ENCODE results near the gene GJB5.

GJB5 gene

GRCh38 chr1:34743775-34744174 lies 11.1 kb upstream of the GJB5 start:
- DNase-seq (ENCODE audit: insufficient read length, low spot score) = no peak
- TF ChIP-seq SPI1 (IDR thresholded peaks at IDR 0.05; ENCODE audit: low read depth, low read length) = no peak
- no peak for TF ChIP-seq TAF1 (IDR thresholded peaks at IDR 0.05; ENCODE audit: low read depth, low read length)
- TF ChIP-seq POLR2AphosphoS5 (IDR thresholded peaks at IDR 0.05; ENCODE audit: low read depth, low read length) = no peak
- TF ChIP-seq PAX5 (IDR thresholded peaks at IDR 0.05; ENCODE audit: insufficient read depth, low read length, severe bottlenecking) = no peak
- FAIRE-seq = no peak

GRCh38 chr1:34744851-34745250 lies 10.0 kb upstream of the GJB5 start:
- no peak for DNase-seq (ENCODE audit: insufficient read length, low spot score)
- TF ChIP-seq SPI1 (IDR thresholded peaks at IDR 0.05; ENCODE audit: low read depth, low read length) (no peak), POLR2AphosphoS5 (IDR thresholded peaks at IDR 0.05; ENCODE audit: low read depth, low read length) (no peak), POU2F2 (IDR thresholded peaks at IDR 0.05; ENCODE audit: low read depth, low read length) (no peak), PAX5 (IDR thresholded peaks at IDR 0.05; ENCODE audit: insufficient read depth, low read length, severe bottlenecking) (no peak), POLR2A (IDR thresholded peaks at IDR 0.05; ENCODE audit: low read depth, low read length) (no peak), TAF1 (IDR thresholded peaks at IDR 0.05; ENCODE audit: low read depth, low read length) (no peak)
- FAIRE-seq = no peak

- TF ChIP-seq PAX5 (IDR thresholded peaks at IDR 0.05; ENCODE audit: insufficient read depth, low read length, severe bottlenecking) (no peak), SPI1 (IDR thresholded peaks at IDR 0.05; ENCODE audit: low read depth, low read length) (no peak), TAF1 (IDR thresholded peaks at IDR 0.05; ENCODE audit: low read depth, low read length) (no peak), POLR2A (IDR thresholded peaks at IDR 0.05; ENCODE audit: low read depth, low read length) (no peak), POU2F2 (IDR thresholded peaks at IDR 0.05; ENCODE audit: low read depth, low read length) (no peak), POLR2AphosphoS5 (IDR thresholded peaks at IDR 0.05; ENCODE audit: low read depth, low read length) (no peak)
- DNase-seq (ENCODE audit: insufficient read length, low spot score) (no peak), FAIRE-seq (no peak)
These were observed 9.2 kb upstream of the GJB5 start for GRCh38 chr1:34745666-34746065.

- FAIRE-seq (no peak), DNase-seq (ENCODE audit: insufficient read length, low spot score) (no peak)
- TF ChIP-seq SPI1 (IDR thresholded peaks at IDR 0.05; ENCODE audit: low read depth, low read length) = no peak
- no peak for TF ChIP-seq TAF1 (IDR thresholded peaks at IDR 0.05; ENCODE audit: low read depth, low read length)
- no peak for TF ChIP-seq PAX5 (IDR thresholded peaks at IDR 0.05; ENCODE audit: insufficient read depth, low read length, severe bottlenecking)
- TF ChIP-seq POLR2AphosphoS5 (IDR thresholded peaks at IDR 0.05; ENCODE audit: low read depth, low read length) = no peak
- no peak for TF ChIP-seq POU2F2 (IDR thresholded peaks at IDR 0.05; ENCODE audit: low read depth, low read length)
- TF ChIP-seq POLR2A (IDR thresholded peaks at IDR 0.05; ENCODE audit: low read depth, low read length) = no peak
These were observed 8.7 kb upstream of the GJB5 start for GRCh38 chr1:34746101-34746500.

GRCh38 chr1:34746785-34747637 lies 7.8 kb upstream of the GJB5 start:
- TF ChIP-seq POU2F2 (IDR thresholded peaks at IDR 0.05; ENCODE audit: low read depth, low read length) (no peak), POLR2A (IDR thresholded peaks at IDR 0.05; ENCODE audit: low read depth, low read length) (no peak), PAX5 (IDR thresholded peaks at IDR 0.05; ENCODE audit: insufficient read depth, low read length, severe bottlenecking) (no peak), SPI1 (IDR thresholded peaks at IDR 0.05; ENCODE audit: low read depth, low read length) (no peak), POLR2AphosphoS5 (IDR thresholded peaks at IDR 0.05; ENCODE audit: low read depth, low read length) (no peak), TAF1 (IDR thresholded peaks at IDR 0.05; ENCODE audit: low read depth, low read length) (no peak)
- DNase-seq (ENCODE audit: insufficient read length, low spot score) = no peak
- FAIRE-seq = no peak

GRCh38 chr1:34747638-34747941 lies 7.3 kb upstream of the GJB5 start:
- no peak for FAIRE-seq
- TF ChIP-seq POU2F2 (IDR thresholded peaks at IDR 0.05; ENCODE audit: low read depth, low read length) (no peak), SPI1 (IDR thresholded peaks at IDR 0.05; ENCODE audit: low read depth, low read length) (no peak), POLR2AphosphoS5 (IDR thresholded peaks at IDR 0.05; ENCODE audit: low read depth, low read length) (no peak), TAF1 (IDR thresholded peaks at IDR 0.05; ENCODE audit: low read depth, low read length) (no peak), PAX5 (IDR thresholded peaks at IDR 0.05; ENCODE audit: insufficient read depth, low read length, severe bottlenecking) (no peak), POLR2A (IDR thresholded peaks at IDR 0.05; ENCODE audit: low read depth, low read length) (no peak)
- DNase-seq (ENCODE audit: insufficient read length, low spot score) = no peak

GRCh38 chr1:34749992-34750391 lies 4.9 kb upstream of the GJB5 start:
- TF ChIP-seq TAF1 (IDR thresholded peaks at IDR 0.05; ENCODE audit: low read depth, low read length) (no peak), POLR2A (IDR thresholded peaks at IDR 0.05; ENCODE audit: low read depth, low read length) (no peak), PAX5 (IDR thresholded peaks at IDR 0.05; ENCODE audit: insufficient read depth, low read length, severe bottlenecking) (no peak), SPI1 (IDR thresholded peaks at IDR 0.05; ENCODE audit: low read depth, low read length) (no peak), POU2F2 (IDR thresholded peaks at IDR 0.05; ENCODE audit: low read depth, low read length) (no peak), POLR2AphosphoS5 (IDR thresholded peaks at IDR 0.05; ENCODE audit: low read depth, low read length) (no peak)
- FAIRE-seq (no peak), DNase-seq (ENCODE audit: insufficient read length, low spot score) (no peak)

- FAIRE-seq = no peak
- DNase-seq (ENCODE audit: insufficient read length, low spot score) = no peak
- TF ChIP-seq POLR2A (IDR thresholded peaks at IDR 0.05; ENCODE audit: low read depth, low read length) = no peak
- TF ChIP-seq SPI1 (IDR thresholded peaks at IDR 0.05; ENCODE audit: low read depth, low read length) = no peak
- TF ChIP-seq PAX5 (IDR thresholded peaks at IDR 0.05; ENCODE audit: insufficient read depth, low read length, severe bottlenecking) = no peak
- no peak for TF ChIP-seq TAF1 (IDR thresholded peaks at IDR 0.05; ENCODE audit: low read depth, low read length)
- TF ChIP-seq POLR2AphosphoS5 (IDR thresholded peaks at IDR 0.05; ENCODE audit: low read depth, low read length) = no peak
- no peak for TF ChIP-seq POU2F2 (IDR thresholded peaks at IDR 0.05; ENCODE audit: low read depth, low read length)
These were observed 4.2 kb upstream of the GJB5 start for GRCh38 chr1:34750610-34751009.

GRCh38 chr1:34753163-34753562 lies 1.7 kb upstream of the GJB5 start:
- DNase-seq (ENCODE audit: insufficient read length, low spot score) = no peak
- FAIRE-seq = no peak
- no peak for TF ChIP-seq POLR2A (IDR thresholded peaks at IDR 0.05; ENCODE audit: low read depth, low read length)
- no peak for TF ChIP-seq POLR2AphosphoS5 (IDR thresholded peaks at IDR 0.05; ENCODE audit: low read depth, low read length)
- no peak for TF ChIP-seq TAF1 (IDR thresholded peaks at IDR 0.05; ENCODE audit: low read depth, low read length)
- TF ChIP-seq PAX5 (IDR thresholded peaks at IDR 0.05; ENCODE audit: insufficient read depth, low read length, severe bottlenecking) = no peak
- TF ChIP-seq SPI1 (IDR thresholded peaks at IDR 0.05; ENCODE audit: low read depth, low read length) = no peak

Measured in GM12891 (cell line).